VCaP (cell line): ENCODE data around the gene MCM8.

ENCODE experiments used
- H3K27ac ChIP-seq: fragments of 450-650 bp; 2 replicates; pipeline ENCODE4 v1.5.1; 2017
- CTCF ChIP-seq: fragments of 450-650 bp; conservative IDR thresholded peaks from 2 replicates; pipeline ENCODE4 v1.5.1; 2017; ENCODE audit warnings: mild to moderate bottlenecking, moderate library complexity

The MCM8 gene

GRCh38 chr20:5919626-5920544 lies 30.6 kb upstream of the MCM8 start:
- no peak overlapping the region for H3K27ac ChIP-seq
- TF ChIP-seq CTCF: no peak

- H3K27ac ChIP-seq: no peak overlapping the region
- TF ChIP-seq CTCF: no peak
Measured at GRCh38 chr20:5920581-5920980, 29.9 kb upstream of the MCM8 start.

GRCh38 chr20:5923493-5923892 lies 27.0 kb upstream of the MCM8 start:
- no peak for TF ChIP-seq CTCF

GRCh38 chr20:5925551-5925950 lies 24.9 kb upstream of the MCM8 start:
- H3K27ac ChIP-seq: no peak overlapping the region
- TF ChIP-seq CTCF: no peak

More at GRCh38 chr20:5923493-5923892, 27.0 kb upstream of the MCM8 start:
- no peak overlapping the region for H3K27ac ChIP-seq

- TF ChIP-seq CTCF: no peak
Measured at GRCh38 chr20:5927749-5928462, 22.5 kb upstream of the MCM8 start.

GRCh38 chr20:5928836-5929715 lies 21.4 kb upstream of the MCM8 start:
- no peak overlapping the region for H3K27ac ChIP-seq
- no peak for TF ChIP-seq CTCF

More at GRCh38 chr20:5927749-5928462, 22.5 kb upstream of the MCM8 start:
- H3K27ac ChIP-seq: no peak overlapping the region
